H9 (cell line): Measurements from ENCODE around the gene SMYD1. TPM values are rescaled to one million over a fixed set of nuclear protein-coding genes. Genes with fewer than 3 reads are reported as not detected.

Source experiments
- DNase-seq: peaks from one replicate; pipeline ENCODE4 v3.0.0-alpha.2; 2017
- H2AFZ ChIP-seq: one replicate; pipeline ENCODE4 v1.6.1; 2013; ENCODE audit warnings: mild to moderate bottlenecking, low read length, control low read depth, moderate library complexity
- H2AK5ac ChIP-seq: 2 replicates; pipeline ENCODE4 v1.6.1; 2013; ENCODE audit warnings: low read length, control low read depth, mixed read lengths; ENCODE audit not compliant: insufficient read length
- H2BK120ac ChIP-seq: one replicate; pipeline ENCODE4 v1.6.1; 2013; ENCODE audit warnings: low read depth, mild to moderate bottlenecking, low read length, control low read depth, inconsistent platforms; ENCODE audit not compliant: poor library complexity, severe bottlenecking
- H2BK12ac ChIP-seq: 2 replicates; pipeline ENCODE4 v1.6.1; 2013; ENCODE audit warnings: low read length, control low read depth, mixed read lengths, low read depth; ENCODE audit not compliant: insufficient read length
- H2BK15ac ChIP-seq: 2 replicates; pipeline ENCODE4 v1.6.1; 2013; ENCODE audit warnings: low read depth, low read length, control low read depth
- H2BK20ac ChIP-seq: one replicate; pipeline ENCODE4 v1.6.1; 2013; ENCODE audit warnings: low read depth, mild to moderate bottlenecking, low read length, control low read depth, inconsistent platforms; ENCODE audit not compliant: poor library complexity, severe bottlenecking
- H2BK5ac ChIP-seq: 2 replicates; pipeline ENCODE4 v1.6.1; 2013; ENCODE audit warnings: low read length, control low read depth, mixed read lengths; ENCODE audit not compliant: insufficient read length
- H3K14ac ChIP-seq: 2 replicates; pipeline ENCODE4 v1.6.1; 2013; ENCODE audit warnings: low read length, control low read depth; ENCODE audit not compliant: insufficient read depth
- H3K18ac ChIP-seq: 2 replicates; pipeline ENCODE4 v1.6.1; 2013; ENCODE audit warnings: low read depth, mild to moderate bottlenecking, mixed read lengths, low read length, control low read depth; ENCODE audit not compliant: insufficient read length
- H3K23ac ChIP-seq: 2 replicates; pipeline ENCODE4 v1.6.1; 2013; ENCODE audit warnings: low read length, control low read depth, mixed read lengths, low read depth; ENCODE audit not compliant: insufficient read length
- H3K23me2 ChIP-seq: 2 replicates; pipeline ENCODE4 v1.6.1; 2013; ENCODE audit warnings: low read depth, mild to moderate bottlenecking, mixed read lengths, low read length, control low read depth; ENCODE audit not compliant: insufficient read length, poor library complexity, severe bottlenecking
- H3K27ac ChIP-seq: 2 replicates; pipeline ENCODE4 v1.5.1; 2013; ENCODE audit warnings: low read length, control low read depth, mixed read lengths, low read depth; ENCODE audit not compliant: insufficient read length
- H3K27me3 ChIP-seq: 2 replicates; pipeline ENCODE4 v1.6.1; 2013; ENCODE audit warnings: low read length, control low read depth, inconsistent platforms; ENCODE audit not compliant: insufficient read depth
- H3K4ac ChIP-seq: 2 replicates; pipeline ENCODE4 v1.6.1; 2013; ENCODE audit warnings: low read depth, mild to moderate bottlenecking, control low read depth, inconsistent platforms, low read length, moderate library complexity
- H3K4me1 ChIP-seq: 2 replicates; pipeline ENCODE4 v1.6.1; 2013; ENCODE audit warnings: low read length, control low read depth, inconsistent platforms; ENCODE audit not compliant: insufficient read depth
- H3K4me2 ChIP-seq: 2 replicates; pipeline ENCODE4 v1.6.1; 2013; ENCODE audit warnings: low read length, control low read depth, mixed read lengths; ENCODE audit not compliant: insufficient read length, insufficient read depth
- H3K56ac ChIP-seq: 2 replicates; pipeline ENCODE4 v1.6.1; 2013; ENCODE audit warnings: low read depth, mild to moderate bottlenecking, mixed read lengths, low read length, control low read depth; ENCODE audit not compliant: insufficient read length
- H3K79me1 ChIP-seq: 2 replicates; pipeline ENCODE4 v1.6.1; 2013; ENCODE audit warnings: low read depth, mild to moderate bottlenecking, moderate library complexity, low read length, control low read depth, inconsistent platforms; ENCODE audit not compliant: insufficient read depth, poor library complexity, severe bottlenecking
- H3K79me2 ChIP-seq: 2 replicates; pipeline ENCODE4 v1.6.1; 2013; ENCODE audit warnings: low read length, control low read depth, inconsistent platforms; ENCODE audit not compliant: insufficient read depth
- H3K9ac ChIP-seq: 2 replicates; pipeline ENCODE4 v1.6.1; 2013; ENCODE audit warnings: low read length, control low read depth, mixed read lengths; ENCODE audit not compliant: insufficient read length; ENCODE audit errors: extremely low read depth
- H3K9me3 ChIP-seq: one replicate; pipeline ENCODE4 v1.6.1; 2013; ENCODE audit warnings: low read depth, low read length, inconsistent platforms; ENCODE audit not compliant: control insufficient read depth
- H3T11ph ChIP-seq: one replicate; pipeline ENCODE4 v1.6.1; 2013; ENCODE audit warnings: mild to moderate bottlenecking, low read length, control low read depth, inconsistent platforms
- H4K20me1 ChIP-seq: one replicate; pipeline ENCODE4 v1.6.1; 2013; ENCODE audit not compliant: control insufficient read depth, insufficient read length, insufficient read depth
- H4K5ac ChIP-seq: 2 replicates; pipeline ENCODE4 v1.6.1; 2013; ENCODE audit warnings: low read depth, mild to moderate bottlenecking, mixed read lengths, low read length, control low read depth; ENCODE audit not compliant: insufficient read length
- H4K8ac ChIP-seq: replicated peaks from 2 replicates; pipeline ENCODE4 v1.6.1; 2013; ENCODE audit warnings: low read length, control low read depth, mixed read lengths, low read depth; ENCODE audit not compliant: insufficient read length
- H4K91ac ChIP-seq: 2 replicates; pipeline ENCODE4 v1.6.1; 2013; ENCODE audit warnings: low read depth, mild to moderate bottlenecking, moderate library complexity, mixed read lengths, low read length, control low read depth; ENCODE audit not compliant: insufficient read length
- H3K27ac Mint-ChIP-seq, 3 experiments: 2 replicates in 2 of 3; 3 replicates in 1 of 3; pipeline ENCODE4 v1.8.0; 2020 to 2021; ENCODE audit warnings: mixed read lengths in 3 of 3, mild to moderate bottlenecking in 1 of 3, moderate library complexity in 1 of 3
- H3K27me3 Mint-ChIP-seq: 2 replicates; pipeline ENCODE4 v1.8.0; 2021; ENCODE audit warnings: low read depth, mild to moderate bottlenecking, moderate library complexity, mixed read lengths
- H3K36me3 Mint-ChIP-seq, 3 experiments: 2 replicates in 2 of 3; 3 replicates in 1 of 3; pipeline ENCODE4 v1.8.0; 2020 to 2021; ENCODE audit warnings: low read depth in 3 of 3, mixed read lengths in 3 of 3; ENCODE audit not compliant: insufficient read depth in 1 of 3
- H3K4me1 Mint-ChIP-seq, 2 experiments: 2 replicates each; pipeline ENCODE4 v1.8.0; 2020; ENCODE audit warnings: mixed read lengths in 2 of 2
- H3K4me3 Mint-ChIP-seq, 2 experiments: 2 replicates in 1 of 2; 3 replicates in 1 of 2; pipeline ENCODE4 v1.8.0; 2020 to 2021; ENCODE audit warnings: mild to moderate bottlenecking in 2 of 2, mixed read lengths in 2 of 2, moderate library complexity in 1 of 2
- H3K9me3 Mint-ChIP-seq, 2 experiments: 2 replicates in 1 of 2; 3 replicates in 1 of 2; pipeline ENCODE4 v1.8.0; 2020; ENCODE audit warnings: mild to moderate bottlenecking in 2 of 2, mixed read lengths in 2 of 2, moderate library complexity in 1 of 2
- CTCF ChIP-seq: fragments of 200-600 bp; sonication (generic); conservative IDR thresholded peaks from 3 replicates; pipeline ENCODE4 v1.8.0; 2021; ENCODE audit warnings: antibody characterized with exemption, mild to moderate bottlenecking
- total RNA-seq: library from RNA; stranded (reverse); gene quantifications from 2 replicates; pipeline ENCODE4 v1.2.1, GENCODE V29; 2021

SMYD1 gene
- total RNA-seq, 1 experiment from 2014 or later, result not detected

- Histone ChIP-seq H4K91ac (no peak overlapping the region), H4K8ac (no peak overlapping the region), H3K27me3 (no peaks in the 10 kb centered on the region), H3K56ac (no peak overlapping the region), H3K9ac (no peak overlapping the region), H2BK12ac (no peak overlapping the region), H2BK5ac (no peak overlapping the region), H2BK20ac (no peak overlapping the region), H4K20me1 (no peaks in the 10 kb centered on the region), H3K27ac (no peak overlapping the region), H3K4me1 (no peaks in the 10 kb centered on the region; the same call in 1 of the 2 replicates), H3K79me2 (no peaks in the 10 kb centered on the region), H3T11ph (no peak overlapping the region), H3K9me3 (no peaks in the 10 kb centered on the region), H3K23me2 (no peaks in the 10 kb centered on the region), H2AFZ (no peak overlapping the region), H3K23ac (no peak overlapping the region), H3K4ac (no peak overlapping the region), H3K79me1 (no peaks in the 10 kb centered on the region), H2BK120ac (no peak overlapping the region), H3K4me2 (no peak overlapping the region), H3K18ac (no peak overlapping the region), H2AK5ac (no peak overlapping the region), H4K5ac (no peak overlapping the region), H2BK15ac (no peak overlapping the region), H3K14ac (no peak overlapping the region)
- H3K9me3 Mint-ChIP-seq, result no peaks in the 10 kb centered on the region
- H3K27ac Mint-ChIP-seq, result no peak overlapping the region
- H3K36me3 Mint-ChIP-seq, result no peaks in the 10 kb centered on the region
- DNase-seq, result no peak
- no peak for TF ChIP-seq CTCF
- peaks cover 28 to 47% of the 10 kb centered on the region in 2 experiments for H3K4me1 Mint-ChIP-seq
- H3K4me3 Mint-ChIP-seq, result no peak overlapping the region
- no peaks in the 10 kb centered on the region; the same call in 1 of the 2 replicates for H3K27me3 Mint-ChIP-seq
These were observed 30.9 kb downstream of the SMYD1 start for GRCh38 chr2:88098558-88098900.
